MM.1S (cell line): ENCODE results near the gene MTCH1.

ENCODE experiments used
- DNase-seq: peaks from one replicate; pipeline ENCODE4 v3.0.0-alpha.2; 2015
- H2AFZ ChIP-seq: fragments of 300-600 bp; sonication (generic); 2 replicates; pipeline ENCODE4 v1.6.0; 2016; ENCODE audit warnings: antibody characterized with exemption, low read length
- H3F3A ChIP-seq: fragments of 300-600 bp; sonication (generic); 2 replicates; pipeline ENCODE4 v1.6.1; 2016; ENCODE audit warnings: mild to moderate bottlenecking, antibody characterized with exemption, low read length, moderate library complexity, mixed read lengths; ENCODE audit not compliant: insufficient read depth
- H3K27ac ChIP-seq: fragments of 300-600 bp; sonication (generic); 2 replicates; pipeline ENCODE4 v1.5.1; 2016; ENCODE audit warnings: mild to moderate bottlenecking, low read length
- H3K27me3 ChIP-seq: fragments of 300-600 bp; sonication (generic); replicated peaks from 2 replicates; pipeline ENCODE4 v1.6.0; 2016; ENCODE audit warnings: low read length; ENCODE audit not compliant: insufficient read depth
- H3K36me3 ChIP-seq: fragments of 300-600 bp; sonication (generic); replicated peaks from 2 replicates; pipeline ENCODE4 v1.6.1; 2016; ENCODE audit warnings: mild to moderate bottlenecking, low read length, mixed read lengths; ENCODE audit not compliant: insufficient read depth
- H3K4me1 ChIP-seq: fragments of 300-600 bp; sonication (generic); 2 replicates; pipeline ENCODE4 v1.6.1; 2016; ENCODE audit warnings: low read length, mixed read lengths
- H3K4me2 ChIP-seq: fragments of 300-600 bp; sonication (generic); 2 replicates; pipeline ENCODE4 v1.6.0; 2016; ENCODE audit warnings: low read depth, low read length
- H3K4me3 ChIP-seq: fragments of 300-600 bp; sonication (generic); 2 replicates; pipeline ENCODE4 v1.5.1; 2016; ENCODE audit warnings: low read length, mixed read lengths
- H3K79me2 ChIP-seq: fragments of 300-600 bp; sonication (generic); 2 replicates; pipeline ENCODE4 v1.6.1; 2016; ENCODE audit warnings: mixed run types, low read length, mixed read lengths
- H3K9ac ChIP-seq: fragments of 300-600 bp; sonication (generic); 2 replicates; pipeline ENCODE4 v1.6.1; 2016; ENCODE audit warnings: low read length, mixed read lengths
- H3K9me2 ChIP-seq: fragments of 300-600 bp; sonication (generic); replicated peaks from 2 replicates; pipeline ENCODE4 v1.6.1; 2016; ENCODE audit warnings: mild to moderate bottlenecking, low read length, mixed read lengths; ENCODE audit not compliant: insufficient read depth
- H3K9me3 ChIP-seq: fragments of 300-600 bp; sonication (generic); replicated peaks from 2 replicates; pipeline ENCODE4 v1.6.1; 2016; ENCODE audit warnings: mild to moderate bottlenecking, low read length, mixed read lengths; ENCODE audit not compliant: insufficient read depth
- H4K20me1 ChIP-seq: fragments of 300-600 bp; sonication (generic); 2 replicates; pipeline ENCODE4 v1.6.1; 2016; ENCODE audit warnings: mild to moderate bottlenecking, low read length, moderate library complexity, mixed read lengths; ENCODE audit not compliant: insufficient read depth
- EZH2 ChIP-seq: fragments of 300-600 bp; sonication (generic); optimal IDR thresholded peaks from 2 replicates; pipeline ENCODE3; 2017; ENCODE audit warnings: low read depth, mild to moderate bottlenecking, antibody characterized with exemption, low read length, mixed read lengths
- EZH2phosphoT487 ChIP-seq: fragments of 300-600 bp; sonication (generic); IDR thresholded peaks from 2 replicates; pipeline ENCODE4 v1.6.1; 2018; ENCODE audit warnings: antibody characterized with exemption, low read length
- TF ChIP-seq, protein P1 (sequence below): fragments of 300-600 bp; sonication (generic); IDR thresholded peaks from 2 replicates; pipeline ENCODE4 v1.5.1; 2016; ENCODE audit warnings: antibody characterized with exemption, low read length, mixed read lengths

Gene MTCH1

DNA sequence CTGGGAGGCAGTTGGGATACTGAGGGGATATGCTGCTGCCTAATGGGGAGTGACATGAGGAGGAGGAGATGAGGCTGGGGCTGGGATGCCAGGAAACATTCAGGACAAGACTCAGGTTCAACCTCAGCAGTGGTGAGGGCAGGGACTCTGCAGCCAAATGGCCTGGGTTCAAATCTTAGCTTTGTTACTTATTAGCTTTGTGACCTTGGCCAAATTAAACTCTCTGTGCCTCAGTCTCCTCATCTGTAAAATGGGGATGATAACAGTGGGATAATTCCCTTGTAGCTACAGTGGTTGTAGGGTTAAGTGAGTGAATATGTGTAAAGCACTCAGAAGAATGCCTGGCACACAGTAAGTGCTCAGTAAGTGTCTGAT lies 29.6 kb downstream of the MTCH1 start:
- no peak overlapping the region for H3K9ac ChIP-seq
- no peaks in the 10 kb centered on the region for H3K9me2 ChIP-seq
- no peaks in the 10 kb centered on the region for H3K27me3 ChIP-seq
- no peak overlapping the region for H3K27ac ChIP-seq
- no peaks in the 10 kb centered on the region for H3K79me2 ChIP-seq
- no peaks in the 10 kb centered on the region for H3K36me3 ChIP-seq
- no peak for DNase-seq
- no peak overlapping the region for H2AFZ ChIP-seq
- no peaks in the 10 kb centered on the region for H4K20me1 ChIP-seq
- no peak overlapping the region for H3K4me2 ChIP-seq
- H3K4me3 ChIP-seq = no peak overlapping the region
- H3K4me1 ChIP-seq = no peaks in the 10 kb centered on the region
- no peaks in the 10 kb centered on the region for H3K9me3 ChIP-seq
- TF ChIP-seq, protein P1, sequence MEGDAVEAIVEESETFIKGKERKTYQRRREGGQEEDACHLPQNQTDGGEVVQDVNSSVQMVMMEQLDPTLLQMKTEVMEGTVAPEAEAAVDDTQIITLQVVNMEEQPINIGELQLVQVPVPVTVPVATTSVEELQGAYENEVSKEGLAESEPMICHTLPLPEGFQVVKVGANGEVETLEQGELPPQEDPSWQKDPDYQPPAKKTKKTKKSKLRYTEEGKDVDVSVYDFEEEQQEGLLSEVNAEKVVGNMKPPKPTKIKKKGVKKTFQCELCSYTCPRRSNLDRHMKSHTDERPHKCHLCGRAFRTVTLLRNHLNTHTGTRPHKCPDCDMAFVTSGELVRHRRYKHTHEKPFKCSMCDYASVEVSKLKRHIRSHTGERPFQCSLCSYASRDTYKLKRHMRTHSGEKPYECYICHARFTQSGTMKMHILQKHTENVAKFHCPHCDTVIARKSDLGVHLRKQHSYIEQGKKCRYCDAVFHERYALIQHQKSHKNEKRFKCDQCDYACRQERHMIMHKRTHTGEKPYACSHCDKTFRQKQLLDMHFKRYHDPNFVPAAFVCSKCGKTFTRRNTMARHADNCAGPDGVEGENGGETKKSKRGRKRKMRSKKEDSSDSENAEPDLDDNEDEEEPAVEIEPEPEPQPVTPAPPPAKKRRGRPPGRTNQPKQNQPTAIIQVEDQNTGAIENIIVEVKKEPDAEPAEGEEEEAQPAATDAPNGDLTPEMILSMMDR = no peak
- TF ChIP-seq EZH2phosphoT487 (no peak), EZH2 (no peak)
- no peaks in the 10 kb centered on the region for H3F3A ChIP-seq

DNA sequence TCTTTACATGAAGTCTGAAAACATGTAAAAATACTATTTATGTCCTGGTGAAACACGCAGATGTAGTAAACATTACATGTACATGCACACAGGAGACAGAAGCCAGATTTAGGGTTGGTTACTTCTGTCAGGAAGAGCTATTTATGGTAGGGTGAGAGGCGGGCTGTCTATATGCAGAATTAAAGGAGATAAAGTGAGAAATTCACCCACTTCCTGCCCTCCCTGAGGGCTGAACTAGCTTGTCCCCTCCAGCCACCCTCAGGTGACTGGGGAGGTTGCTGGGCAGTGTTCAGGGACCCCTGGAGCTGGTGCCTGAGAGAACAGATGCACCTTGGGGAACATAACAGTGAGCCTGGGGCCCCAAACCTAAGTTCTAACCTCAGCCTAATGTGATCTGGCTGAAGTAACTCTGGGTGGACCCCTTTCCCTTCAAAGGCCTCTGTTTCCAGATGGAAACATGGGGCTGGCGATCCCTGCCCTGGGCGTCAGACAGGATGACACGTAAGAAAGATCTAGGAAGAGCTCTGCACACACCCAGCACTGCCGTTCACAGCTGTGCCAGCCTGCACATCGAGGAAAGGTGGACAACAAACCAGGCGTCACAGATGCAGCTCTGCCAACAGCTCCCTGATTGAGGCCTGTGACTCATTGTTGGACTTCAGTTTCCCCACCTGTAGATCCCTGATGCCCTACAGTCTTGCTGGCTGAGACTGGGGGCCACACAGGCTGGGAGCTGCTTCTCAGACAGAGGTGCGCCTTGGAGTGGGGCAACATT lies 30.1 kb downstream of the MTCH1 start:
- Histone ChIP-seq H3K9ac (no peak overlapping the region), H3K9me2 (no peaks in the 10 kb centered on the region), H4K20me1 (no peaks in the 10 kb centered on the region), H3K4me3 (no peak overlapping the region), H3K79me2 (no peaks in the 10 kb centered on the region), H3K4me1 (no peaks in the 10 kb centered on the region), H3K27me3 (no peaks in the 10 kb centered on the region), H3K27ac (no peak overlapping the region), H3F3A (no peaks in the 10 kb centered on the region), H3K9me3 (no peaks in the 10 kb centered on the region), H3K36me3 (no peaks in the 10 kb centered on the region), H3K4me2 (no peak overlapping the region), H2AFZ (no peak overlapping the region)
- TF ChIP-seq EZH2 (no peak), EZH2phosphoT487 (no peak)
- TF ChIP-seq, protein P1 = no peak
- no peak for DNase-seq

DNA sequence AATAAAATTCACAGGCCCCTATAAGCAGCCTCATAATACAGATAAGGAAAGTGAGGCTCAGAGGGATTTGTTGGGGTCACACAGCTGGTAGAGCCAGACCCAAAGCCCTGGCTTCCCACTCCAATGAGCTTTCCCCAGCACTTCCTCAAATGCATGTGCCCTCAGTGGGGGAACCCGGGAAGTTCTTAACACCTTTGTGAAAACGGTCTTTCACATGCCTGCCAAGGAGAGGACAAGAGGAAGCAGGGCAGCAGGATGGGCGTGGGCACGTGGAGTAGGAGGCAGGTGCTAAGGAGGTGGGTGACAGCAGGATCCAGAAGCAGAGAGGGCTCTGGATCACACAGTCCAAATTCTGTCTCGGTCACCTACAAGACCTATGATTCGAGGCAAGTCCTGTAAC lies 30.9 kb downstream of the MTCH1 start:
- no peaks in the 10 kb centered on the region for H4K20me1 ChIP-seq
- no peak overlapping the region for H3K4me2 ChIP-seq
- no peaks in the 10 kb centered on the region for H3K9me2 ChIP-seq
- no peak for DNase-seq
- H3K4me3 ChIP-seq = no peak overlapping the region
- no peaks in the 10 kb centered on the region for H3K36me3 ChIP-seq
- no peak for TF ChIP-seq EZH2phosphoT487
- H3K9me3 ChIP-seq = no peaks in the 10 kb centered on the region
- H3K27me3 ChIP-seq = no peaks in the 10 kb centered on the region
- no peaks in the 10 kb centered on the region for H3F3A ChIP-seq
- no peak overlapping the region for H3K9ac ChIP-seq
- no peaks in the 10 kb centered on the region for H3K4me1 ChIP-seq
- no peak overlapping the region for H2AFZ ChIP-seq
- no peak overlapping the region for H3K27ac ChIP-seq
- H3K79me2 ChIP-seq = no peaks in the 10 kb centered on the region

DNA sequence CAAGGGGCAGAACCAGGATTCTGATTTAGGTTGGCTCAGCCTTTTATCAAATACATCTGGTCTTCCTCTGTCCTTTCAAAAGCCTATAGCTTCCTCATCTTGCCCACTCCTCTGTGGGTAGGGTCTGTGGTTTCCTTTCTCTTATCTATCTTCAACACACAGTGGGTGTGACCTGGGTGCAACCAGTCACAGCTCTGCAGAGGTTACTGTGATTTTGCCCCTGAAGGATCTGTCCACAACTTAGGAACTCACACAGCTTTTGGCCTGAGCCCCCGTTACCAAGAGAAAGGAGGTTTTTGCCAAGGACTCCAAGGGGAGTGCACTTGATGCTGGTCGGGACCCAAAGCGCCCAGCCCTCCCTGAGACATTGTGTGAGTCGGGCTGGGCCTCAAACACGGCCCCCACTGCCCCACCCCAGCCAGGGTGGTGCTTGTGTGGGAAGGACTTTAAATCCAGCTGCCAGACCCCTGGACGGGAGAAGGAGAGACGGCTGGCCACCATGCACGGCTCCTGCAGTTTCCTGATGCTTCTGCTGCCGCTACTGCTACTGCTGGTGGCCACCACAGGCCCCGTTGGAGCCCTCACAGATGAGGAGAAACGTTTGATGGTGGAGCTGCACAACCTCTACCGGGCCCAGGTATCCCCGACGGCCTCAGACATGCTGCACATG lies 31.6 kb downstream of the MTCH1 start, which contains the start of gene PI16:
Gene PI16, plus strand, starts transcription at position 477 of the 670 bp plus-strand sequence. Its CDS starts 23 bp downstream, at position 500.
- TF ChIP-seq EZH2phosphoT487 (no peak), EZH2 (no peak)
- TF ChIP-seq, protein P1 = no peak
- H3K9ac ChIP-seq = no peak within 1 kb of the TSS
- H3K4me1 ChIP-seq = no peaks in the 10 kb centered on the region
- H2AFZ ChIP-seq = no peak within 1 kb of the TSS
- no peaks in the 10 kb centered on the region for H3K79me2 ChIP-seq
- no peaks in the 10 kb centered on the region for H3F3A ChIP-seq
- no peaks in the 10 kb centered on the region for H3K36me3 ChIP-seq
- no peak within 1 kb of the TSS for H3K4me3 ChIP-seq
- DNase-seq = no peak
- H4K20me1 ChIP-seq = no peaks in the 10 kb centered on the region
- H3K9me3 ChIP-seq = no peaks in the 10 kb centered on the region
- H3K27me3 ChIP-seq = no peaks in the 10 kb centered on the region
- H3K4me2 ChIP-seq = no peak within 1 kb of the TSS
- no peaks in the 10 kb centered on the region for H3K9me2 ChIP-seq
- no peak within 1 kb of the TSS for H3K27ac ChIP-seq
